Stimulated activated naive CD8-positive, alpha-beta T cell treated with anti-CD3 and anti-CD28 coated beads, Interleukin-15, amount 100 ng/mL, for 72 hours (primary cell): ENCODE data around the gene CXADR.

Experiments
- ATAC-seq: fragments of 150-1000 bp; cut with Tn5 transposase; 2 replicates; pipeline ENCODE4 v1.10.0; 2021; ENCODE audit warnings: mild to moderate bottlenecking, moderate library complexity
- DNase-seq, 2 donors: peaks; one replicate each; pipeline ENCODE4 v3.0.0; 2021 to 2022
- H3K27ac Mint-ChIP-seq, 2 donors: one replicate each; pipeline ENCODE4 v1.8.0; 2022; ENCODE audit warnings: mild to moderate bottlenecking in 2 of 2, mixed read lengths in 2 of 2, moderate library complexity in 2 of 2
- H3K27me3 Mint-ChIP-seq: one replicate; pipeline ENCODE4 v1.8.0; 2022; ENCODE audit warnings: mixed read lengths
- H3K4me1 Mint-ChIP-seq: one replicate; pipeline ENCODE4 v1.8.0; 2022; ENCODE audit warnings: mild to moderate bottlenecking, mixed read lengths
- H3K4me3 Mint-ChIP-seq, 2 donors: one replicate each; pipeline ENCODE4 v1.8.0; 2022; ENCODE audit warnings: mild to moderate bottlenecking in 2 of 2, mixed read lengths in 2 of 2, moderate library complexity in 1 of 2
- H3K9me3 Mint-ChIP-seq, 2 donors: one replicate each; pipeline ENCODE4 v1.8.0; 2022; ENCODE audit warnings: mixed read lengths in 2 of 2

Gene CXADR

GRCh38 chr21:17585875-17586450, 73.1 kb downstream of the CXADR start:
- Mint-ChIP-seq H3K27me3 (no peaks in the 10 kb centered on the region), H3K4me1 (no peaks in the 10 kb centered on the region), H3K9me3 (no peaks in the 10 kb centered on the region), H3K4me3 (no peak overlapping the region), H3K27ac (no peak overlapping the region)
- DNase-seq, result no peak
- ATAC-seq, result no peak

- no peak for ATAC-seq
- Mint-ChIP-seq H3K9me3 (no peaks in the 10 kb centered on the region), H3K4me1 (no peaks in the 10 kb centered on the region), H3K27me3 (no peaks in the 10 kb centered on the region), H3K27ac (no peak overlapping the region), H3K4me3 (no peak overlapping the region)
- DNase-seq, result no peak
These were observed 77.6 kb downstream of the CXADR start for GRCh38 chr21:17590430-17590829.

- Mint-ChIP-seq H3K27ac (no peak overlapping the region), H3K4me1 (no peaks in the 10 kb centered on the region), H3K27me3 (no peaks in the 10 kb centered on the region), H3K9me3 (no peaks in the 10 kb centered on the region), H3K4me3 (no peak overlapping the region)
- no peak for DNase-seq
- ATAC-seq, result no peak
These were observed 84.8 kb downstream of the CXADR start for GRCh38 chr21:17597680-17598079.

- no peak for DNase-seq
- Mint-ChIP-seq H3K9me3 (no peaks in the 10 kb centered on the region), H3K4me3 (no peak overlapping the region), H3K27me3 (no peaks in the 10 kb centered on the region), H3K27ac (no peak overlapping the region), H3K4me1 (peaks cover 7% of the 10 kb centered on the region)
- no peak for ATAC-seq
These were observed 85.6 kb downstream of the CXADR start for GRCh38 chr21:17598437-17598836.

GRCh38 chr21:17602874-17603273, 90.0 kb downstream of the CXADR start:
- Mint-ChIP-seq H3K9me3 (no peaks in the 10 kb centered on the region), H3K27me3 (no peaks in the 10 kb centered on the region), H3K4me1 (peaks cover 15% of the 10 kb centered on the region), H3K27ac (no peak overlapping the region), H3K4me3 (no peak overlapping the region)
- ATAC-seq (no peak), DNase-seq (no peak)

GRCh38 chr21:17607684-17608083, 94.8 kb downstream of the CXADR start:
- no peaks in the 10 kb centered on the region for H3K27me3 Mint-ChIP-seq
- H3K27ac Mint-ChIP-seq, result no peak overlapping the region
- DNase-seq (no peak), ATAC-seq (no peak)
- H3K4me3 Mint-ChIP-seq, result no peak overlapping the region
- H3K4me1 Mint-ChIP-seq, result peaks cover 29% of the 10 kb centered on the region
- no peaks in the 10 kb centered on the region for H3K9me3 Mint-ChIP-seq

- Mint-ChIP-seq H3K9me3 (no peaks in the 10 kb centered on the region), H3K4me1 (peaks cover 19% of the 10 kb centered on the region), H3K4me3 (no peak overlapping the region), H3K27ac (no peak overlapping the region), H3K27me3 (no peaks in the 10 kb centered on the region)
- DNase-seq, result no peak
- ATAC-seq, result no peak
These were observed 96.8 kb downstream of the CXADR start for GRCh38 chr21:17609681-17610080.

GRCh38 chr21:17610911-17611310, 98.1 kb downstream of the CXADR start:
- peak overlapping the region; percentile 92 to 98 for H3K27ac Mint-ChIP-seq
- no peak for DNase-seq
- peaks cover 19% of the 10 kb centered on the region for H3K4me1 Mint-ChIP-seq
- ATAC-seq, result no peak
- no peaks in the 10 kb centered on the region for H3K9me3 Mint-ChIP-seq
- no peaks in the 10 kb centered on the region for H3K27me3 Mint-ChIP-seq
- H3K4me3 Mint-ChIP-seq, result peak overlapping the region; percentile 84 to 89

GRCh38 chr21:17611414-17612022, 98.7 kb downstream of the CXADR start:
- peak; percentile 75 to 82 for DNase-seq
- peak; percentile 75 for ATAC-seq
- peak overlapping the region; percentile 84 to 89 for H3K4me3 Mint-ChIP-seq
- H3K27me3 Mint-ChIP-seq, result no peaks in the 10 kb centered on the region
- H3K9me3 Mint-ChIP-seq, result no peaks in the 10 kb centered on the region
- peak overlapping the region; percentile 92 to 98 for H3K27ac Mint-ChIP-seq
- H3K4me1 Mint-ChIP-seq, result peaks cover 22% of the 10 kb centered on the region

- Mint-ChIP-seq H3K27me3 (no peaks in the 10 kb centered on the region), H3K9me3 (no peaks in the 10 kb centered on the region), H3K4me3 (peak overlapping the region; percentile 84 to 89), H3K4me1 (peaks cover 28% of the 10 kb centered on the region), H3K27ac (peak overlapping the region; percentile 79 to 98)
- DNase-seq (peak in 1 of 2 donors; percentile 32), ATAC-seq (peak; percentile 6)
These were observed 99.3 kb downstream of the CXADR start for GRCh38 chr21:17612023-17612564.

GRCh38 chr21:17612565-17613241, 99.9 kb downstream of the CXADR start, which contains the start of gene BTG3:
Gene BTG3 (minus strand): TSS chr21:17612901. CDS start chr21:17609144, 3,757 bp downstream.
- peak within 1 kb of the TSS; percentile 79 to 98 for H3K27ac Mint-ChIP-seq
- ATAC-seq (peak; percentile 87), DNase-seq (peak; percentile 82)
- peaks cover 29% of the 10 kb centered on the region for H3K4me1 Mint-ChIP-seq
- no peaks in the 10 kb centered on the region for H3K27me3 Mint-ChIP-seq
- H3K4me3 Mint-ChIP-seq, result peak within 1 kb of the TSS; percentile 84 to 89
- no peaks in the 10 kb centered on the region for H3K9me3 Mint-ChIP-seq

GRCh38 chr21:17613242-17613676, 100.4 kb downstream of the CXADR start:
- no peaks in the 10 kb centered on the region for H3K27me3 Mint-ChIP-seq
- H3K4me3 Mint-ChIP-seq, result peak overlapping the region; percentile 78
- H3K9me3 Mint-ChIP-seq, result no peaks in the 10 kb centered on the region
- H3K27ac Mint-ChIP-seq, result peak overlapping the region; percentile 33 to 48
- ATAC-seq, result peak; percentile 4
- DNase-seq, result no peak
- H3K4me1 Mint-ChIP-seq, result peaks cover 29% of the 10 kb centered on the region

- DNase-seq, result no peak
- Mint-ChIP-seq H3K27ac (no peak overlapping the region), H3K9me3 (no peaks in the 10 kb centered on the region), H3K4me1 (peaks cover 15% of the 10 kb centered on the region), H3K27me3 (no peaks in the 10 kb centered on the region), H3K4me3 (no peak overlapping the region)
- ATAC-seq, result no peak
These were observed 104.0 kb downstream of the CXADR start for GRCh38 chr21:17616831-17617230.

- ATAC-seq (no peak), DNase-seq (no peak)
- Mint-ChIP-seq H3K27ac (no peak overlapping the region), H3K27me3 (peaks cover 16% of the 10 kb centered on the region), H3K9me3 (no peaks in the 10 kb centered on the region), H3K4me1 (peaks cover 1% of the 10 kb centered on the region), H3K4me3 (no peak overlapping the region)
These were observed 109.2 kb downstream of the CXADR start for GRCh38 chr21:17622018-17622417.

GRCh38 chr21:17631195-17631594, 118.4 kb downstream of the CXADR start:
- H3K4me3 Mint-ChIP-seq, result no peak overlapping the region
- H3K27me3 Mint-ChIP-seq, result no peaks in the 10 kb centered on the region
- no peak overlapping the region for H3K27ac Mint-ChIP-seq
- no peaks in the 10 kb centered on the region for H3K9me3 Mint-ChIP-seq
- no peaks in the 10 kb centered on the region for H3K4me1 Mint-ChIP-seq
- ATAC-seq, result no peak
- no peak for DNase-seq

GRCh38 chr21:17636711-17637110, 123.9 kb downstream of the CXADR start:
- no peaks in the 10 kb centered on the region for H3K27me3 Mint-ChIP-seq
- ATAC-seq (no peak), DNase-seq (no peak)
- no peak overlapping the region for H3K27ac Mint-ChIP-seq
- H3K4me1 Mint-ChIP-seq, result no peaks in the 10 kb centered on the region
- H3K4me3 Mint-ChIP-seq, result no peak overlapping the region
- H3K9me3 Mint-ChIP-seq, result no peaks in the 10 kb centered on the region
